ENCODE data around the gene KCNMA1. TPM values are rescaled to one million over a fixed set of nuclear protein-coding genes. Genes with fewer than 3 reads are reported as not detected.

The KCNMA1 gene
- total RNA-seq, 1 donor from 2014 or later: 2.0 TPM

DNA sequence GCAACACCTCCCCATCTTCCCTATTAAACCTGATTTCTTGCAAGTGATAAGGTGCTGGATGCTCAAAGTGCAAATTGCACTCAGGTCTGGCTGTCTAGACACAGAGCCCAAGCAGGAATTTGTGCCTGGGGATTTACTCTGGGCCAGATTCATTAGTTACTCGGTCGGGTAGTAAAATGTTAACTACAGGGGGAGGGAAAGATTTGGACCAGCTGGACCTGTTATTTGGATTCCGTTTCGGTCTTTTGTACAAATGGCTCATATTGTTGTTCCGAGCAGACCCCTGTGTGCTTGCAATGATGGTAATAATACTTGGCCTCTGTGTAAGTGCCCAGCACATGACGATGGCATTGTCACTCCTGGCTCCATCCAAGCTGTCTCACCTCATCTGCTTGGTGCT is 609.6 kb downstream of the KCNMA1 start:
- no peak for DNase-seq
- intact Hi-C loops (cut with DNase I): no loop called here
- no peak for ATAC-seq (ENCODE audit: poor library complexity)

DNA sequence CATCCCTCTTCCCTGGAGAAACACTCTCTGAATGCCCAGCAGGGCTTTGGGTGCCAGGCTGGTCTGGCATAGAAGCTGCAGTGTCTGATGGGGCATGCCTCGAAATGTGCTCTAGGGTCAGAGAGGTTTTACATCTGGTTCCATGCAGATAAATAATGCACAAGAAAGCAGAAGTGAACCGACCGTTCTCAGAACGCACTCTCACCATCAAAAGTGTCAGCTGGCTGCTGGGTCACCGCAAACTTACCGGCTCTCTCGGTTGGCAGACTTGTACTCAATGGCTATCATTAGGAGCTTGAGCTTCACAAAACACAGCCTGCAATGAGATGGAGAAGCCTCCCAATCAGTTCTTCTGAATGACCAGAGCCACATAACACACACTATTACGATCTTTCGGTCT is 610.0 kb downstream of the KCNMA1 start:
- ATAC-seq (ENCODE audit: poor library complexity) (no peak), DNase-seq (no peak)
- intact Hi-C loops (cut with DNase I): no loop called here

DNA sequence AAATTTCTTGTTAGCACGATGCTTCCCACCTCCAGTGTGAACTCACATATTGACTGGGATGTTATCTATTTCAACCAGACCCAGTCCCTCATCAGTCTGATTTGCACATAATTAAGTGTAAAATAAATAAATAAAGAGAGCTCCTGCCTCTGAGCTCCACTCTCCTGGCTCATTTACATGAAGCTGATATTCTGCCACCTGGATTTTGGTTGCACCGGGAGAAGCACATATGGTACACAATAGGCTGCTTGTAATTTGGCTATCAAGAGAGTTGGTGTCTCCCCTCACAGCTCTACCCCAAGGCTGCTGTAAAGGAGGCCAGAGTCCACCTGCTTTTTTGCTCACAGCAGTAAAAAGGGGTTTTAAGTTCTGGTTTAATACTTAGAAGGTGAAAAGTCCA is 610.5 kb downstream of the KCNMA1 start:
- ATAC-seq (ENCODE audit: poor library complexity): no peak
- DNase-seq: no peak
- intact Hi-C loops (cut with DNase I): no loop called here

DNA sequence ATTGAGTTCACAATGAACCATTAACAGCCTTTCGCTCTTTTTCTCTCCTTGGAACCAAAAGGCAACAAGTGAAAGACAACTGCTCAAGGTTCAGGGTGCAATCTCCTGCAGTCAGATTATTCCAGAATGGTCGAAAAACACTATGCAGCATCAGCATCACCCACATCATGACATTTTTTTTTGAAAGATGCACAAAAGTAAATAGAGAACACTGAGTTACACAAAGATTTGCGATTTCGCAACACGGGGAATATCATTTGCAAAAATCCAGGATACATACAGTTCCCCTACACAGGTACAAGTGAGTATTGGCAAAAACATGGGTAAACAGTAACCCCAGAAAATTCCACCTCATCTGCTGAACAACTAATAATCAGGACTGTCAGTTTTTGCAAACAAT is 611.5 kb downstream of the KCNMA1 start:
- intact Hi-C loops (cut with DNase I): no loop called here
- DNase-seq (no peak), ATAC-seq (ENCODE audit: poor library complexity) (no peak)

DNA sequence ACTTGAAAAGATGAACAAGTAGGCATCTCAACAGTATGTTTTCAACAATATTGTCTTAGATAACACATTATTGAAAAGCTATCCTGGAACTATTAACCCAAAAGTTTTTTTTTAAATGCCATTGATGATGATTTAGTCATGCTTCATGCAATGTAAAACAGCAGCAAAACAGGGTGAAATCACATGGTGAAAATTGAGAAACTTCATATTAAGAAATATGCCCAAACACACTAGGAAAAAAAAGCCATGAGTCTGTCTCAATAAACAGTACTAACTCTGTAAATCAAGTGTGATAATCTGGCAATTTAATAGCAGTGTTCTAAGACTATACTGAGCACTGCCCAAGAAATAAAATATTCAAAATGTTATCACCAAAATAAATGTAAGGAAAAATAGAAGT is 613.1 kb downstream of the KCNMA1 start:
- DNase-seq (no peak), ATAC-seq (ENCODE audit: poor library complexity) (no peak)
- intact Hi-C loops (cut with DNase I): no loop called here

DNA sequence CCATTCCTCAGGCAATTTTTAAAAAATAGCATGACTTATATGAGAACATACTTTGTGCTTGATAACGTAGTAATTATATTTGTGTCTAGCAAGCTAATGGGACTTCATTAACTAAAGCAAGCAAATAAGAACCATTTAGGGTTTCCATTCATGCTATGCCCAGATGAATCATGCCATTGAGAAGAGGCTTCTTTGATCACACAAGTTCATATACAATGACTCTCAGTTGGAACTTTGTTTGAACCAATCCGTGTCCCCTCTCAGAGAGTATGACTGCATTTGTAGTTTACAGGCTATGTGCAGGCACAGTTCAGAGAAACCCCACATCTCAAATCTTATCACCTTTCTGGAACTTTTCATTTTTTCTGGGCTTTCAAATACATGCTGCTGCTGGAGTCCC is 614.2 kb downstream of the KCNMA1 start:
- ATAC-seq (ENCODE audit: poor library complexity): no peak
- no peak for DNase-seq
- intact Hi-C loops (cut with DNase I): no loop called here

DNA sequence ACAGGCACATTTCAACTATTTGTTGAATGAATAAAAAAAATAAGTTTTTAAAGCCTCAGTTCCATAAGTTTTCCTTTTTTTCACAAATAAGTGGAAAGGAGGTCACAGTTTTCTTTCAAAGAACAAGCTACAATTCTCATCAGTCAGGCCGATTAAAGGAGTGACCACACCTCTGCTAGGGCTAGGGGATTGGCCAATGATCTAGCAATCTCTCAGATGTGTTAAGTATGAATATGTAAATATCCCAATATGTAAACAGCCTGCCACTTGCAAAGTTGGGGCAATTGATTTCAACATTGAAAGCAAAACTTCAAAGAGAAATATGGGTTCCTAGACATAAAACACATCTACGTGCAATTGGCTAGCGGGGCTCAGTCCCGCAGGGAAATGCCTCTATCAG is 614.9 kb downstream of the KCNMA1 start:
- intact Hi-C loops (cut with DNase I): no loop called here
- DNase-seq: no peak
- ATAC-seq (ENCODE audit: poor library complexity): no peak

DNA sequence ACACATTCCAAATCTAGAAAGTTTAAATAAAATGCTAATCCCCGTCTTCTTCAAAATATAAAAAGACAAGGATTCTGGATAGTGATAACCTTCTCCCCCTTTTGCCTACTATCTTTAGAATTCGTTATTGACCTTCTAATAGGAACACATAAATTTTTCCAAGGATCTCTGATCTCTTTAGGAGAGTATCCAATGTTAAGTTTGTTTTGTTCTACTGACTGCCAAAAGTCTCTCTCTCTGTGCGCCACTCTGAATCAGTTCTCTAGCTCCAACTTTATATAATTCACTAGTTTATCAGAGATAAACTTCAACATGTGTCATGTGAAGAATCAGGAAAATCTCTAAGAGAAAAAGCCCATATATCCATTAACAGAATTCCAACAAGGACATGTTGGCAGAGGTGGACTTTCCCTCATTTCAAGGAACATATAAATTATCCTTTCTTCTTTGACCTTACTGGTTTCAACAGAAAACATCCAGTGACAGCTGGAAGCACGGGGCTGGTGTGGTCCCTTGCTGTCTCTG is 615.6 kb downstream of the KCNMA1 start:
- ATAC-seq (ENCODE audit: poor library complexity) (no peak), DNase-seq (no peak)
- intact Hi-C loops (cut with DNase I): no loop called here

DNA sequence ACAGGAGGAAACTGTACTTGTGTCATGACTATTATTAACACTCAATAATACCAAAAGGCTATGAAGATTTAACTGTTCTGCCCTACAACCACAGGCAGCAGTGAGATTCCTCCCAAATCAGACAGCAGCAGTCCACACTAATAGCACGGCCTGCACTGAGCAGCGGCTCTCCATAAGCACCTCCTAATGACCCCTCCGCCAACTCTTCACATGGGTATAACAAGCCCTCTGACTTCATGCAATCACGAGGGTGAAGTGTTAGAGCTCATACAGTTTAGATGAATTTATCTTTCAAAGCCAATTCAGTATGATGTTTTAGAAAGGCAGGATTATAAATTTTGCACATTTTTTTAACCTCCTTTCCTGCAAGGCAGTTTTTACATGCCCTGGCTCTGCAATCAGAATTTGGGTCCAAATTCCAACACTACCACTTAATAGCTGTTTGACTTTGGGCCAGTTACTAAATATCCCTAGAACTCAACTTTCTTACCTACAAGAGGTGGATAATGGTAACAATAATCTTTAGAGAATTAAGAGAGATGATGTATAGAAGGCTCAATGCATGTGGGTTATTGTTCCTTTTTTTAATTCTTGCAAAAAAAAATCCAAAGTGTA is 617.1 kb downstream of the KCNMA1 start:
- no peak for DNase-seq
- intact Hi-C loops (cut with DNase I): no loop called here
- no peak for ATAC-seq (ENCODE audit: poor library complexity)

DNA sequence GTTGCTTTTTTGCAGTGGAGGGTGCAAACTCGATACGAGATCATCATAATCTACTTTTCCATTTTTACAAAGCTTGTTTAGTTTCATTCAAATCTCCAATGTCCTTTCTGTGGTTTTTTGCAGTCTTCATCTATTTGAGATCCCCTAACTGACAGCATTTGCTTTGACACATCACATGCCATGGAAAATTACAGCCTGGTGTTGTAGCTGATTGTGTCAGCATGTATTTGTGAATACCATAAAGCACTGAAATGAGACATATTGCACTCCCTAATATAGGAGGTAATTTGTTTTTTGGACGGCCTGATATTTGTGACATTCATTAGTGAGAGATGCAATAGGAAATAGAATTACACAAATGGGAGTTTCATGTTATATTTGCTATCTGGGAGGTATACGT is 620.8 kb downstream of the KCNMA1 start:
- no peak for ATAC-seq (ENCODE audit: poor library complexity)
- DNase-seq: no peak
- intact Hi-C loops (cut with DNase I): no loop called here

DNA sequence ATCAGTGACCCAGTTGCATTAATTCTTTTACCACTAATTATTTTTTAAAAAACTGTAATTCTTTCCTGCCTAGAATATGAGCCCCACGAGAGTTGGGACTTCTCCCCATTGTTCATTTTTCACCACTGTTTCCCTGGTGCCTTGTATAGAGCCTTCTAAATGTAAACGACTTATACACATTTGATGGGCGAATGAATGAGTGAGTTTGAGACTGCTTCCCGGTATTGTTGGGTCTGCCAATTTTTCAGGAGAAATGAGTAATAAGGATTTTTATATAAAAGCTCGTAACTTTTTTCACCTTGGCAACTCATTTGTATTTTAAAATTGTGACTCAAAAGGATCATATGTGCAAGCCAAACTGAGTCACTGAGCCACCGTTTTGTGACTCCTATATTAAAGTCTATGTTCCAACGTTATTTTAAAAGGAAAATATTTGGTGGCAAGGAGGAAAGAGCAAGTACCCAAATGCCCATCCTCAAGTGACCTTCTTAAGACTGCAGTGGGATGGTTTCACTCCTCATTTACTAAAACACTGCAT is 621.3 kb downstream of the KCNMA1 start:
- intact Hi-C loops (cut with DNase I): no loop called here

DNA sequence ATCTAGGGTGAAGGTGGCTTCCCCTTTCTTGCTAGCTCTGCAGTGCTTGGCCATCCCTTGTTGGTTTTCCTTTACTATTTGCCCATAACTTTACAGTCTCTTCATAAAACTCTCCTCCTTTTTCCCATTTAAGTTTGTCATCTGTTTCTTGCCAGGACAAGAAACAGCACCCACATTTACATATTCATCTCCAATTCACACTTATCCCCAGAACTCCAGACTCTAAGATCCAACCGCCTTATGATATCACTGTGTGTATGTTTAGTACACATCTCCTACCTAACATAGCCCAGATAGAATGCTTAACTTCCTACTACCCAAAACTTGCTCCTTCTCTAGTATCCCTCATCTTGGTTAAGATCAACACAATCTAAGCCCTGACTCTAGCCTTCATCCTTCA is 622.2 kb downstream of the KCNMA1 start:
- intact Hi-C loops (cut with DNase I): no loop called here
- DNase-seq (no peak), ATAC-seq (ENCODE audit: poor library complexity) (no peak)

More for the DNA sequence above, 621.3 kb downstream of the KCNMA1 start:
- no peak for ATAC-seq (ENCODE audit: poor library complexity)
- no peak for DNase-seq

DNA sequence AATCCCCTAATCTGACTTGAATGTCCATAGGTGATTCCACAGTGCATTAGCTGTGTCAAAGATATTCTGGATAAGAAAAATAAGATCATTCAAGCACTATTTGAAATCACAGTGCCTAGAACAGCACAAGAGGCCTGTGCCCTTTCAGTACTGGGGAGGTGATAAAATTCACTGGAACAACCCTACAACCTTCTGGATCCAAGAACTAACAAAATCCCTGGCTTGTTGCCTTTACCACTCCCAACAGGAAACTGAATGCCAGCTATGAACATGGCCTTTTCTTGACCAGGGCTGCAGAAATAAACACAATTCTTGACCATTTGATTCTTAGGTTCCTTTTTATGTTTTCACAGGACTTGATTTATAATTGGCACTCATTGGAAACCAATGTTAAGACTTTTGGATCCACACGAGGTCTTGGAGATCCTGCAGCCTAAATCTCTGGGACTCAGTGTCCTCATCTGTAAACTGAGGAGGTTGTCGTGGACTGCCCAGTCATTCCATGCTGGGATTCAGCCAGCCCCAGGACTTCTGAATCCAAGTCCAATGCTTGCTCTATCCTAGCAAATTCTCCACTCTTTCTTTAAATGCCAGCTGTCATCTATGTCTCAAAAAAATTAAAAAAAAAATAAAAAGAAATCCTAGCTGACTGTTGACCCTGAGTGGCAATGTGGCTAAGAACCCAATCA is 624.7 kb downstream of the KCNMA1 start:
- peak; percentile 67 for ATAC-seq (ENCODE audit: poor library complexity)
- intact Hi-C loops (cut with DNase I): no loop called here
- DNase-seq: peak; percentile 48

DNA sequence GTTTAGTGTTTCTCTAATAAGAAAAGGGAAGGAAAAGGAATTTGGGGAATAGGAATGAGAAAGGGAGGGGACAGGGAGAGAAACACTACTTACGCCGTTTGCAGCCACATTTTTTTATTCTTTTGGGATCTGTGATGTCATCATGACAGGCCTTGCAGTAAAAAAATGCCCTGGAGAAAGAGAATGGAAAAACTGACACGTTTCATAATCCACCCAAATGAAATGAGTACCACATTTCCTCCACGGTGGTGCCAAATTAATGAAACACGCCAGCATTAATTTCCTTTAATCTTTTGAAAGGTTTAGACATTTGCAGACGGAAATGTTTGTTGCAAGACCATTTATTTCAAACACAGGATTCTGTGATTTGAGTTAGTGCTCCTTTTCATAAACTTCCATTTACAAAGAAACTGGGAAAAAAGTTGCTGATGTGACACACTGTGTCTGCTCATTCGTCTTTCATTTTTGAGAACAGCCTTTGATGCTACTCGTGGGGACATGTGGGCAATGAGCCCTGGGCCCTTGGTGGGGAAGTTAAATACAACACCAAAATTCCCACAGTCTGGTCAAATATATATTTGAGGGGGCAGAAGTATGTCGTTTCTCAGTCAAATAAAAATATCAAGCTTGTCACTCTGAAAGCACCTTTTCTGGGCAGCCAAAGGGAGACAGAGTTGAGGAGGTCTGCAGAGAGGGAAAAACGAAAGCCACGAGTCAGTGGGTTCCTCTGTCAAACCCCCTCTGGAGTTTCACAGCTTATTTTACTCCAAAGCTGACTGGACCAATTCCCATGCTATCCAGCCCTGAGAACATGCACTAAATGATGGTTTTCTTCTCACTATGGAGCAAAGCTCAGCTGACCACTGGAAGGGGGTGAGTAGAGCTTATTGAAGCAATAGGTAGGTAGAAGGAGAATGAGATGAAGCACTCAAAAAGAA is 625.5 kb downstream of the KCNMA1 start:
- peak; percentile 77 for ATAC-seq (ENCODE audit: poor library complexity)
- intact Hi-C loops (cut with DNase I): no loop called here
- no peak for DNase-seq

DNA sequence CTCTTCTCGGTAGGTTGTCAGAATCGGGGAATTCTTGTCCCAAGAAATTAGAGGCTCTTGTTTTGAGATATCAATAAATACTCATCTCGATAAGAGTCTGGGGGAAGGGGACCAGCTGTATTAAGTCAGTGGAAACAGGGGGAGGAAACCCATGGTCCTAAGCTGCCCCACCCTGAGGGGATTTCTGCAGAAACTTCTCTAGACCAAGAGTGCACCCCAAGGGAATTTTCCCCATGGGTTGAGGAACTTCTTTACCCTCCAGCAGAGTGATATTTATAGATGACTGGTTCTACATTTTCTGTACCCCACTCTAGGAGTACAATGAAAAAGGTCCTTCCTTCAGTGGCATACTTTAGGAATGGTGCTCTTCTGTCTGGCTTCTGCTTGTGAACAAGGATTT is 627.2 kb downstream of the KCNMA1 start:
- ATAC-seq (ENCODE audit: poor library complexity) (no peak), DNase-seq (no peak)
- intact Hi-C loops (cut with DNase I): no loop called here

DNA sequence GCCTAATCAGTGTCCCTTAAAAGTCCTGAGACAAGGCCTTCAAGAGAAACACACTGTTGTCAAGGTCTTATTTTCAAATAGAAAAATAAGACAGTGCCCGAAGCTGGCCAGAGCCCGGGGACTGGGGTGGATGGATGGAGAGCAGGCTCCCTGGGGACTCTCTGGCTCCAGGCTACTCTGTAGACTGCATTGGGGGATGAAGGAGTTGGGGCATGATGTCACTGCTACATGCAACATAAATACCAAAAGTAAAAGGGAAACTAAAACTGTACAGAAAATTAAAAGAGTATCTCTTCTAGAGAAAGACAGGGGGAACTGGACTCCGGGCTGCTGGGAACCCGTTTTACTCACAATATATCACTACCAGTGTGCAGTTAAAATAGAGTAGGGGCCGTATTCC is 629.8 kb downstream of the KCNMA1 start:
- intact Hi-C loops (cut with DNase I): loop anchor here (10.0 kb wide), 1 partner anchor 1613 kb away; no protein-coding TSS in a partner anchor
- no peak for DNase-seq
- no peak for ATAC-seq (ENCODE audit: poor library complexity)

DNA sequence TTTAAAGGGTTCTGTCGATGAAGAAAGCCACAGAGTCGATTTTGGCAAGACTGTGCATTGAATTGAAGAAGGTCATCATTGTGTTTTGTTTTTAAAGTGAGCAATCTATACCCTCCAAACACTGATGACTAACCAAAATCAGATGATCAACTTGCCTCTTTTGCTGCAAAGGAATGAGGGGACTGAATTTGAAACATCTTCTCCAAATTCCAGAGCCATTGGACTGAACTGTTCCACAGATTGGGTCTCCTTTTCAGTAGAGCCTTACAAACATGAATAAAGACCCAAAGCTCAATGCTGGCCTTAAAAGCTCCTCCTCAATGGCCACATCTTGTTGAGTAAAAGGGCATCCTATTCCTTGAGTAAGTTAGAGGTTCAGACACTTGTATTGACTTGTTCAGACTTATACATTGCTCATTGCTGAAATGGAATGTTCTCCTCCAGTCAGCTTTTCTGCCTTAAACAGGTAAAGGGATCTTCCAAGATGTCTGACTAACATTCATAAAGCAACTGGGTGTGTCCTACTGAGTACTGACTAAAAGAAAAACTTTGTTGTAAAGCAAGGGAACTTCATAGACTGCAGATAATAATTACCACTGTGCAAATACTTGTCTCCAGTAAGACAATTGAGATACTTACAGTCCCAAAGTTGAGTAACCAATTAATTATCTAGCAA is 630.6 kb downstream of the KCNMA1 start:
- ATAC-seq (ENCODE audit: poor library complexity) (no peak), DNase-seq (no peak)
- intact Hi-C loops (cut with DNase I): loop anchor here (10.0 kb wide), 1 partner anchor 1612 kb away; no protein-coding TSS in a partner anchor

DNA sequence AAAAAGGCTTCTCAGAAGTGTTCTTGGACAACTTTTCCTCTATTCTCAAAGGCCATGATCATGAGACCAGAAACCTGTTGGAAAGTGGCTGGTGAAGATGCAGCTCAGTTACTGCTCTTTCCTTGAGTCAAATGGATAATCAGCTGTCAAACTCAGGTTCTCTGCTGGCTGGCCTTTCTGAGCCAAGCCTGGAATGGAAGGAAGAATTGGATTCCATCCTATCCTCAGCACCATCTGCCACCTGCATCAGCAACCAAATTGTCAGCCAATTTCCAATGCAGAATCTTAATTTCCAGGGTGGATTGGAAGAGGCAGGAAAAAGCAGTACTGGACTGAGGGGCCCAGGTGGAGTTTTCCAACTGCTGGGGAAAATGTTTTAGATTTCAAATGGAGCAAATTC is 631.7 kb downstream of the KCNMA1 start:
- intact Hi-C loops (cut with DNase I): loop anchor here (10.0 kb wide), 1 partner anchor 1611 kb away; no protein-coding TSS in a partner anchor
- no peak for DNase-seq
- no peak for ATAC-seq (ENCODE audit: poor library complexity)
